Adipocyte (in vitro differentiated cells): Measurements from ENCODE around the gene SCGB3A2.

Experiments used
- DNase-seq: peaks from one replicate; pipeline ENCODE4 v3.0.0-alpha.2; 2015; ENCODE audit warnings: low read depth
- H3K27me3 ChIP-seq: replicated peaks from 2 replicates; pipeline ENCODE4 v1.7.0; 2013; ENCODE audit warnings: mild to moderate bottlenecking, low read length, moderate library complexity; ENCODE audit not compliant: control insufficient read depth, insufficient read depth
- H3K36me3 ChIP-seq: 2 replicates; pipeline ENCODE4 v1.7.0; 2013; ENCODE audit warnings: low read length, mild to moderate bottlenecking, moderate library complexity; ENCODE audit not compliant: control insufficient read depth, insufficient read depth, severe bottlenecking
- H3K4me1 ChIP-seq: 2 replicates; pipeline ENCODE4 v1.7.0; 2013; ENCODE audit warnings: mild to moderate bottlenecking, low read length, moderate library complexity; ENCODE audit not compliant: control insufficient read depth, insufficient read depth
- H3K4me3 ChIP-seq: 2 replicates; pipeline ENCODE4 v1.7.0; 2013; ENCODE audit warnings: mild to moderate bottlenecking, low read length, moderate library complexity
- H3K9ac ChIP-seq: 2 replicates; pipeline ENCODE4 v1.7.0; 2013; ENCODE audit warnings: mild to moderate bottlenecking, low read length, moderate library complexity
- H3K9me3 ChIP-seq: 2 replicates; pipeline ENCODE4 v1.7.0; 2013; ENCODE audit warnings: mild to moderate bottlenecking, low read length, moderate library complexity; ENCODE audit not compliant: control insufficient read depth

The SCGB3A2 gene

DNA sequence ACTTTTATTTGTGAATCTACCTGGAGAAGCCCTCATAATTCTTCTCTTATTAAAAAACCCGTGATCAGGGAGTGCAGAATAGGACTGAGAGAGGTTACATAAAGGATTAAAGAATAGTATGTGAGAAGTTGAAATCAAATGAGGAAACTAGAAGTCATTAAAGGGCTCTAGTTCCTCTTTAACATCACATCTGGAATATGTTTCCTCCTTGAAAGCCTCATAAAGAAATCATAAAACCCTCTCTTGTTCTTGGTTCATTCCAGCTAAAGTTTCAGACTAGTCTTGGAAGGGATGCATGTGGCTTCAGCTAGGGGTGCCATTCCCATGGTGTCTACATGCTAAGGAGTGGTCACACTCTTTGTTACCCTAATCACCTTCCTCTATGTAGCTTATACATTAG lies 33.5 kb downstream of the SCGB3A2 start:
- Histone ChIP-seq H3K4me1 (no peaks in the 10 kb centered on the region), H3K4me3 (no peak overlapping the region), H3K9ac (no peak overlapping the region), H3K27me3 (peaks cover 12% of the 10 kb centered on the region), H3K36me3 (no peaks in the 10 kb centered on the region), H3K9me3 (no peaks in the 10 kb centered on the region)
- DNase-seq, result no peak

DNA sequence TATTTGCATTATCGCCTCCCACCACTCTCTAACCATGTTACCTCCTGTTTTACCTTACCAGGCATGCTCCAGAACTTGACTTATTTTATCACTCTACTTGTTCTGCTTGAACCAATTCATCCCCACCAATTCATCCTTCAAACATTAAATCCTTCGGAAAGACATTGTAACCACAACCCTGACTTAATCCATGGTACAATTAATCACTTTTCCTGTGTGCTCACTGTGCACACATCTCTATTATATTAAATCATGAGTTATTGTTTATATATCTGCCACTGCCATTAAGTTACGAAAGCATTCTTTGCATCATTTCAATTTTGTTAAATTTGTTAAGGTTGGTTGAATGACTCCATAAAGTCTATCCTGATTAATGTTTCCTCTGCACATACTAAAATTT lies 35.3 kb downstream of the SCGB3A2 start:
- Histone ChIP-seq H3K9ac (no peak overlapping the region), H3K9me3 (no peaks in the 10 kb centered on the region), H3K27me3 (peaks cover 12% of the 10 kb centered on the region), H3K36me3 (no peaks in the 10 kb centered on the region), H3K4me1 (no peaks in the 10 kb centered on the region), H3K4me3 (no peak overlapping the region)
- no peak for DNase-seq

DNA sequence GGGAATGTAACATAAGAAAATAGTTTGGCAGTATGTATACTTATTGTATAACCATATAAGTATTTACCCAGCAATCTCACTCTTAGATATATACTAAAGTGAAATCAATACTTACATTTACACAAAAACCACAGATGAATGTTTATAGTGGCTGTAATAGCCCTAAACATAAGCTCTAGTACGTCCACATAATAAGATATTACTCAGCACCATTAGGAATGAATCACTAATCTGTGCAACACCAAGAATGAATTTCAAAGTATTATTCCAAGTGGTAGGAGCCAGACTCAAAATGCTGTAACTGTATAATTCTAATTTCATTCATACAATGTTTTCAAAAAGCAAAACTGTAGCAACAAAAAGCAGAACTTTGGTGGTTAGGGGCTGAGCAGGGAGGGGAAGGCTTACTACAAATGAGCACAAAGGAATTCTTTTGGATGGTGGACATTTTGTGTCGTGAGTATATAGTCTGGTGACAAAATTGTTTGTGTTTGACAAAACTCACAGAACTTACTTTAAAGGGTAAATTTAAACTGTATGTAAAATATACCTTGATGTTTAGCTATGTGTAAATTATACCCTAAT lies 39.7 kb downstream of the SCGB3A2 start:
- no peak overlapping the region for H3K9ac ChIP-seq
- no peaks in the 10 kb centered on the region for H3K9me3 ChIP-seq
- DNase-seq, result no peak
- no peaks in the 10 kb centered on the region for H3K4me1 ChIP-seq
- H3K27me3 ChIP-seq, result peaks cover 14% of the 10 kb centered on the region
- no peaks in the 10 kb centered on the region for H3K36me3 ChIP-seq
- H3K4me3 ChIP-seq, result no peak overlapping the region

DNA sequence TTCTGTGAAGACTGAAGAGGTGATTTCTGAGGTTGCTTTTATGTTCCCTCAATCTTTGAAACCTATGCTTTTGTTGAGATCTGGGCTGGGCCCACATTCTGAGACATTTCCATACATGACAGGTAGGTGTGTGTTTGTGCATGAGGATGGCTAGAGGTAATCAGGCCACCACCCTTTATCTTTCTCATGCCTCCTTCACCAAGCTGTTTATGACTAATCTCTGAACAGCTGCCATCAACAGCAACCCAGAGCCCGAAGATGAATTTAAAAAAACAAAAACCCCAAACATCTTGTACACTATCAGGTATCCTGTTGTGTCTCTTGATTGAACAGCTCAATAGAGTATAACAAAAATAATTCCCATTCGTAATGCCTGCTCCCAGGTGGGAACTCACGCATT lies 40.4 kb downstream of the SCGB3A2 start:
- Histone ChIP-seq H3K4me3 (no peak overlapping the region), H3K4me1 (no peaks in the 10 kb centered on the region), H3K9me3 (no peaks in the 10 kb centered on the region), H3K9ac (no peak overlapping the region), H3K36me3 (no peaks in the 10 kb centered on the region), H3K27me3 (peaks cover 14% of the 10 kb centered on the region)
- no peak for DNase-seq

DNA sequence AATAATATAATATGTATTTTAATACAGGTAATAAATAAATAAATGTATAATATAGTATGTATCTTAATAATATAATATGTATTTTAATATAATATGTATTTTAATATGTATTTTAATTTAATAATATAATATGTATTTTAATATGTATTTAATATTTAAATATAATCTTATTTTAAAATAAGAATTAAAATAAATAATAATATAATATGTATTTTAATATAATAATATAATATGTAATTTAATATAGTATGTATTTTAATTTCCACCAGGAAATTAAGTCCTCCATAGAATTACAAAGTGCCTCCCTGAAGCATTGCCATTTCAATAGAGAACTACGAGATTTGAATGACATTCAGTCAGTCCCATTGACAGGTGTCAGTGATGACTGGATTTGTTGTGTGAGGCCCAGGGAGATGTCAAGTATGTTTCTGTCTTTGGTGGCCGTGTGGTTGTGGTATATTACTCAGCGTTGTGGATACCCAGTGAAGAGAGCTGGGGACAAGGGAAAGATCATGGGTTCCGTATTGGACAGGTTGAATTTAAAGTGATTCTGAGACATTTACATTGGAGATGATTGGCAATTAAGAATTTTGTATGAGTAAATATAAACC lies 42.0 kb downstream of the SCGB3A2 start:
- no peak for DNase-seq

DNA sequence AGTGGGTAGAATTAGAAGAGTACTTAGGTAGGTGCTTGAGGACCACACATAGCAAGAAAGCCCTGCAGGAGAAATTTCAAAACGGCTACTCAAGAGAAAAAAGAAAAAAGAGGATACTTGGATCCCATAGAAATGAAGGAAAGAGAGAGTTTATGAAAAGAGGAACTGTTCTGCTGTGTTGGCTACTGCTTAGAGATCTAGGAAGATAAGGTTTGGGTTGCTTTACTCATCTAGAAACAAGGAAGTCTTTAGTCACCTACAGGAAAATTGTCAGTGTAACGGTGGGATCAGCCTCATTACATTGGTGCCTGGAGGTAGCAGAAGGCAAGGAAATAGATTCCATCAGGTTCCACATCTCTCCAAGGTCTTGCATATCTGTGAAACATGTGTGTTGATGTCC lies 42.6 kb downstream of the SCGB3A2 start:
- Histone ChIP-seq H3K9me3 (no peaks in the 10 kb centered on the region), H3K4me1 (no peaks in the 10 kb centered on the region), H3K9ac (no peak overlapping the region), H3K4me3 (no peak overlapping the region), H3K27me3 (peaks cover 14% of the 10 kb centered on the region), H3K36me3 (no peaks in the 10 kb centered on the region)
- DNase-seq, result no peak

More for the DNA sequence above, 42.0 kb downstream of the SCGB3A2 start:
- no peak overlapping the region for H3K4me3 ChIP-seq
- no peak overlapping the region for H3K9ac ChIP-seq
- peaks cover 14% of the 10 kb centered on the region for H3K27me3 ChIP-seq
- no peaks in the 10 kb centered on the region for H3K36me3 ChIP-seq
- H3K4me1 ChIP-seq, result no peaks in the 10 kb centered on the region
- no peaks in the 10 kb centered on the region for H3K9me3 ChIP-seq

DNA sequence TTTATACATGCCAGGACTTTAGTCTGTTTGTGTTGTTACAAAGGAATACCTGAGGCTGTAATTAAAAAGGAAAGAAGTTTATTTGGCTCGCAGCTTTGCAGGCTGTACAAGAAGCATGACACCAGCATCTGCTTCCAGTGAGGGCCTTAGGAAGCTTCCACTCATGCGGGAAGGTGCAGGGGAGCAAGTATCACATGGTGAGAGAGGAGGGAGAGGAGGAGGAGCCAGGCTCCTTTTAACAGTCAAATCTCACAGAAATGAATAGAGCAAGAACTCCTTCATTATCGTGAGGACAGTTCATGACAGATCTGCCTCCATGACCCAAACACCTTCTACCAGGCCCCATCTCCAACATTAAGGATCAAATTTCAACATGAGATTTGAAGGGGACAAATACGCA lies 46.5 kb downstream of the SCGB3A2 start:
- H3K9me3 ChIP-seq, result no peaks in the 10 kb centered on the region
- no peak for DNase-seq
- H3K27me3 ChIP-seq, result peaks cover 22% of the 10 kb centered on the region
- H3K4me1 ChIP-seq, result no peaks in the 10 kb centered on the region
- no peak overlapping the region for H3K4me3 ChIP-seq
- H3K9ac ChIP-seq, result no peak overlapping the region
- no peaks in the 10 kb centered on the region for H3K36me3 ChIP-seq

DNA sequence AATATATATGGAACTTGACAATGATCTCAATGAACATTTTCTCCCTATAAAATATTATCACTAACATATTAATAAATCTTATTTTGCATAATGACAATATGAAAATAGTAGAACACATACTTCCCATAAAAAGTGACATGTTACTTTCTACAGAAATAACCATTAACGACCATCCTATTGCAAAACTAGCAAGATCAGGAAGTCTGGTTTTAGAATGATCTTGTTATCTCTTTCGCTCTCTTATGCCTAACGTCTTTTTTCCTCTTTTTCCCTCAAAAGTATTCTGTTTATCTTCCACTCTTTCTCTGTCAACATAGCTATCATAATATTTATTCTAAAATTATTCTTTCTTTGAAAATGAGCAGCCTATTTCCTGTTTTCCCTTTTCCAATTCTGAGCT lies 49.4 kb downstream of the SCGB3A2 start:
- Histone ChIP-seq H3K9me3 (no peaks in the 10 kb centered on the region), H3K4me3 (no peak overlapping the region), H3K27me3 (peaks cover 34% of the 10 kb centered on the region), H3K36me3 (no peaks in the 10 kb centered on the region), H3K4me1 (no peaks in the 10 kb centered on the region), H3K9ac (no peak overlapping the region)
- DNase-seq, result no peak

DNA sequence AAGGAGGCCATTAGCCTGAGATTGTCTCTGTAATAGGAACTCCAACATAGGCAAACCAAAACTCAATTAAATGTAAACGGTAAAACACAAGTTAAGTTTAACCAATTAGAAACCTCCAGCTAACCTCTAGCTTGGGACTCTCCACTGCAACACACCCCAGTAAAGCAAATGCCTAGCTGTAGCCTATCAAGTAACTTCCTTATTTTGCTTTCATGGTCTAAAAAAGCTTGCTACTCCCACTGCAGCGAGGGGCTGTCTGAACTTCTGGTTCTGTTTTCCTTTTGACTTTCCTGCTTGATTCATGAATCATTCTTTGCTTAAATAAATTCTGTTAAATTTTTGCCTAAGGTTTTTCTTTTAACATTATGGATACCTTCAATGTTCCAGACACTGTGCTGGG lies 52.3 kb downstream of the SCGB3A2 start:
- H3K9ac ChIP-seq, result no peak overlapping the region
- no peaks in the 10 kb centered on the region for H3K9me3 ChIP-seq
- no peak for DNase-seq
- no peak overlapping the region for H3K4me3 ChIP-seq
- peaks cover 43% of the 10 kb centered on the region for H3K27me3 ChIP-seq
- no peaks in the 10 kb centered on the region for H3K36me3 ChIP-seq
- H3K4me1 ChIP-seq, result no peaks in the 10 kb centered on the region
